Brain microvascular endothelial cell (primary cell): Measurements from ENCODE around the gene MAP7D3.
A peak's percentile ranks its signal among the peaks of the same experiment; 100 is the strongest.

ENCODE experiments used
- DNase-seq: peaks from one replicate; pipeline ENCODE4 v3.0.0-alpha.2; 2020
- H3K27ac ChIP-seq: fragments of 250-450 bp; sonication (Bioruptor Pico); 2 replicates; pipeline ENCODE4 v1.5.1; 2020; ENCODE audit warnings: mild to moderate bottlenecking, moderate library complexity
- H3K27me3 ChIP-seq: fragments of 250-450 bp; sonication (Bioruptor Pico); replicated peaks from 2 replicates; pipeline ENCODE4 v1.5.1; 2020; ENCODE audit warnings: mild to moderate bottlenecking
- H3K36me3 ChIP-seq: fragments of 250-450 bp; sonication (Bioruptor Pico); replicated peaks from 2 replicates; pipeline ENCODE4 v1.5.1; 2020; ENCODE audit warnings: mild to moderate bottlenecking
- H3K4me3 ChIP-seq: 2 replicates; pipeline ENCODE4 v1.5.1; 2011; ENCODE audit warnings: low read depth, mild to moderate bottlenecking, control low read depth, low read length, moderate library complexity
- in situ Hi-C: cut with HindIII; loops from 2 replicates; pipeline ENCODE4 v1.10.0; 2017; ENCODE audit warnings: low sequenced_read_pairs, low pct_ligation_motif_present
- TF ChIP-seq, protein P1 (sequence below): IDR thresholded peaks from 2 replicates; pipeline ENCODE4 v1.5.1; 2011; ENCODE audit warnings: low read depth, mild to moderate bottlenecking, moderate library complexity, low read length, control low read depth, inconsistent platforms; ENCODE audit errors: missing control alignments

The MAP7D3 gene

DNA sequence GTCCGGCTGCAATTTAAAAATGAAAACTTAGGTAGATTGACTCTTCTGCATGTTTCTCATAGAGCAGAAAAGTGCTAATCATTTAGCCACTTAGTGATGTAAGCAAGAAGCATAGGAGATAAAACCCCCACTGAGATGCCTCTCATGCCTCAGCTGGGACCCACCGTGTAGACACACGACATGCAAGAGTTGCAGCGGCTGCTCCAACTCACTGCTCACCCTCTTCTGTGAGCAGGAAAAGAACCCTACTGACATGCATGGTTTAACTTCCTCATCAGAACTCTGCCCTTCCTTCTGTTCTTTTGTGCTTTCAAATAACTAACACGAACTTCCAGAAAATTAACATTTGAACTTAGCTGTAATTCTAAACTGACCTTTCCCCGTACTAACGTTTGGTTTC is 41.0 kb downstream of the MAP7D3 start:
- H3K27ac ChIP-seq, result no peak overlapping the region
- no peaks in the 10 kb centered on the region for H3K27me3 ChIP-seq
- DNase-seq, result no peak
- in situ Hi-C loops, result no loop called here
- TF ChIP-seq, protein P1, sequence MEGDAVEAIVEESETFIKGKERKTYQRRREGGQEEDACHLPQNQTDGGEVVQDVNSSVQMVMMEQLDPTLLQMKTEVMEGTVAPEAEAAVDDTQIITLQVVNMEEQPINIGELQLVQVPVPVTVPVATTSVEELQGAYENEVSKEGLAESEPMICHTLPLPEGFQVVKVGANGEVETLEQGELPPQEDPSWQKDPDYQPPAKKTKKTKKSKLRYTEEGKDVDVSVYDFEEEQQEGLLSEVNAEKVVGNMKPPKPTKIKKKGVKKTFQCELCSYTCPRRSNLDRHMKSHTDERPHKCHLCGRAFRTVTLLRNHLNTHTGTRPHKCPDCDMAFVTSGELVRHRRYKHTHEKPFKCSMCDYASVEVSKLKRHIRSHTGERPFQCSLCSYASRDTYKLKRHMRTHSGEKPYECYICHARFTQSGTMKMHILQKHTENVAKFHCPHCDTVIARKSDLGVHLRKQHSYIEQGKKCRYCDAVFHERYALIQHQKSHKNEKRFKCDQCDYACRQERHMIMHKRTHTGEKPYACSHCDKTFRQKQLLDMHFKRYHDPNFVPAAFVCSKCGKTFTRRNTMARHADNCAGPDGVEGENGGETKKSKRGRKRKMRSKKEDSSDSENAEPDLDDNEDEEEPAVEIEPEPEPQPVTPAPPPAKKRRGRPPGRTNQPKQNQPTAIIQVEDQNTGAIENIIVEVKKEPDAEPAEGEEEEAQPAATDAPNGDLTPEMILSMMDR, result no peak
- no peak overlapping the region for H3K4me3 ChIP-seq
- H3K36me3 ChIP-seq, result no peaks in the 10 kb centered on the region

DNA sequence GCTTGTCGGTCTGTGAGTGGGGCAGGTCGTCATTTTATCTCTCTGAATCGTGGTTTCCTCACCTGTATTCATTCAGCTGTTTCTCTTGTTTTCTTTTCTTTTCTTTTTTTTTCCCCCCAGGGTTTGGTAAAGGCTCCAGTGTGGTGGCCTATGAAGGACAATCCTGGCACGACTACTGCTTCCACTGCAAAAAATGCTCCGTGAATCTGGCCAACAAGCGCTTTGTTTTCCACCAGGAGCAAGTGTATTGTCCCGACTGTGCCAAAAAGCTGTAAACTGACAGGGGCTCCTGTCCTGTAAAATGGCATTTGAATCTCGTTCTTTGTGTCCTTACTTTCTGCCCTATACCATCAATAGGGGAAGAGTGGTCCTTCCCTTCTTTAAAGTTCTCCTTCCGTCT is 41.4 kb downstream of the MAP7D3 start:
- Histone ChIP-seq H3K27me3 (no peaks in the 10 kb centered on the region), H3K36me3 (no peaks in the 10 kb centered on the region), H3K4me3 (no peak overlapping the region), H3K27ac (no peak overlapping the region)
- in situ Hi-C loops, result no loop called here
- no peak for DNase-seq
- TF ChIP-seq, protein P1, result no peak

DNA sequence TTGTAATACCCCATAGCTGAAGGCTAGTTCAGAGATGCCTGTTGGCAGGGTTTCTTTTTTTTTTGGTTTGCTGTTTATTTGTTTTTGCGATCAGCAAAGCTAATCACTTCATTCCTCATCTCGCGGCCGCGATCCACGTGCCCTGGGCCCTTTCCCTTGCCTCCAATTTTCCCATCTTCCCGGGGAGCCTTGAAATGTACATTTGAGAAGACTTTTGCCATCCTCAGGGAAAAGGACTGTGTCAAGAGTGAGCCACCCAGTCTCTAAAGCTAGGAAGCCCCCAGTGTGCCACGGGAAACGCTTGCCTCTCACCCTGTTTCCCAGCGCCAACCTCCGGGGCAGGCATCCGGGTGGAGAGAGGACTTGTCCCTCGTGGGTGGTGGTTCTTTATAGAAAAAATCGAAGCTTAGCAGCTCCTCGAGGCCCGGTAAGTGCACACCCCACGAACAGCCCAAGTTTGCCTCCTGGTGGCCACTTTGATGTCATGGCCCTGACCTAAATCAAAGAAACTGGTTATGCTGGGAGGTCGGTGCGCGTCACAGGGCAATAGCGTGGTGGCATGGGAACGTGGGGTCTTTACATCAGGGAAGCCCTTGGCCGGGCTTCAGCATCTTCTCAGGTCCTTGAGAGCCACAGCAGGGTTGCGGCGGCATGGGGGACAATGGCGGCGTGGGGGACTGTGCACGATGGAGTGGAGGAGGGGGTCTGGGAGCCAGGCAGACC is 42.0 kb downstream of the MAP7D3 start:
- H3K4me3 ChIP-seq, result no peak overlapping the region
- H3K36me3 ChIP-seq, result no peaks in the 10 kb centered on the region
- no peak overlapping the region for H3K27ac ChIP-seq
- TF ChIP-seq, protein P1, result peak; percentile 76
- in situ Hi-C loops, result no loop called here
- H3K27me3 ChIP-seq, result no peaks in the 10 kb centered on the region
- DNase-seq, result peak; percentile 33

DNA sequence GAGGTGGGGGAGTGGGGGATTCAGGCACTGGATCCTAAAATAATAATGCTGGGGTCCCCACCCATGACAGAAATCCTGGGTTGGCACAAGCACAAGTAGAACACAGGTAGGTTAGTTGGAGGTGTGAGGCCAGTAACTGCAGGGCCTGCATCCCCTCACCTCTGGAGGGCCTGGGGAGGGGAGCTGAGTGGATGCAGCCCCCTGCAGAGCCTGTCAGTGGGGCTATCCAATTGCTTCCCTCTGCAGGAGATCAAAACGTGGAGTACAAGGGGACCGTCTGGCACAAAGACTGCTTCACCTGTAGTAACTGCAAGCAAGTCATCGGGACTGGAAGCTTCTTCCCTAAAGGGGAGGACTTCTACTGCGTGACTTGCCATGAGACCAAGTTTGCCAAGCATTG is 43.7 kb downstream of the MAP7D3 start:
- no peak for DNase-seq
- Histone ChIP-seq H3K4me3 (no peak overlapping the region), H3K36me3 (no peaks in the 10 kb centered on the region), H3K27ac (no peak overlapping the region), H3K27me3 (no peaks in the 10 kb centered on the region)
- in situ Hi-C loops, result no loop called here
- TF ChIP-seq, protein P1, result no peak

DNA sequence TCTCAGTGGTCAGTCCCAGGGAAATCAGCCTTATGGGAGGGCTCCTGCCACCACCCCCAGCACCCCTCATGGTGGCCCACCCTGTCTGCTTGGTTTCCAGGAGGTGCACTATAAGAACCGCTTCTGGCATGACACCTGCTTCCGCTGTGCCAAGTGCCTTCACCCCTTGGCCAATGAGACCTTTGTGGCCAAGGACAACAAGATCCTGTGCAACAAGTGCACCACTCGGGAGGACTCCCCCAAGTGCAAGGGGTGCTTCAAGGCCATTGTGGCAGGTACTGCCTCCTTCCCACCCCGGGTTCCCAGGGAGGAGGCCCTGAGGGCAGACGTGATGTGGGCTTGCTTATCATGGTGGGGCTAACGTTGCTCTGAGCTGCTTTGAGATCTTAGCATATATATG is 44.3 kb downstream of the MAP7D3 start:
- no peak for DNase-seq
- in situ Hi-C loops, result no loop called here
- Histone ChIP-seq H3K27ac (no peak overlapping the region), H3K27me3 (no peaks in the 10 kb centered on the region), H3K36me3 (no peaks in the 10 kb centered on the region), H3K4me3 (no peak overlapping the region)
- TF ChIP-seq, protein P1, result no peak

DNA sequence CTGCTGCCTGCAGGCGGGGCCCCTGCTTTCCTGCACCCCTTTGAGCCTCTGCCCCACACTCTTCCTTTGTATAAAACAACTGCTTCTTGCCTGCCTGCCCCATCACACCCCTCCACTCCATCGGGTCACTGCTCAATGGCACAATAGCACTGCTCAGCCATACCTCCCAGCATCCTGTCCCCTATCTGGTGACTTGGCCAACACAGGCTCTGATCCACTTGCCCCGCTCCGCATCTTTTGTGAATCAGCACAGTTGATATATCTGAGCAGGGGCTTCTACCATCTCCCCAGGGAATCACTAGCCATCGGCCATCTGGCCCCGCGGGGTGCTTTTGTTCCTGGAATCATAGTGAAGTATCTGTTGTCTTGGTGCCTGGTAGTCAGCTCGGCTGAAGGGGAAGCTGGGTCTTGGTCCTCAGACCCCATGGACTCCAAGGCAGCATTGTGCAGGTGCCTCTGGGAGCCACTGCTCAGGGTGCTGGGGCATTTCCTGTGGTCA is 45.3 kb downstream of the MAP7D3 start:
- in situ Hi-C loops, result no loop called here
- no peak overlapping the region for H3K4me3 ChIP-seq
- DNase-seq, result no peak
- H3K36me3 ChIP-seq, result no peaks in the 10 kb centered on the region
- no peaks in the 10 kb centered on the region for H3K27me3 ChIP-seq
- TF ChIP-seq, protein P1, result no peak
- H3K27ac ChIP-seq, result no peak overlapping the region
